ENCODE measurements around the gene FCHO2. TPM values are rescaled to one million over a fixed set of nuclear protein-coding genes. Genes with fewer than 3 reads are reported as not detected.

FCHO2 gene
- total RNA-seq, 2 donors from 2014 or later: 5.9 to 18.2 TPM

DNA sequence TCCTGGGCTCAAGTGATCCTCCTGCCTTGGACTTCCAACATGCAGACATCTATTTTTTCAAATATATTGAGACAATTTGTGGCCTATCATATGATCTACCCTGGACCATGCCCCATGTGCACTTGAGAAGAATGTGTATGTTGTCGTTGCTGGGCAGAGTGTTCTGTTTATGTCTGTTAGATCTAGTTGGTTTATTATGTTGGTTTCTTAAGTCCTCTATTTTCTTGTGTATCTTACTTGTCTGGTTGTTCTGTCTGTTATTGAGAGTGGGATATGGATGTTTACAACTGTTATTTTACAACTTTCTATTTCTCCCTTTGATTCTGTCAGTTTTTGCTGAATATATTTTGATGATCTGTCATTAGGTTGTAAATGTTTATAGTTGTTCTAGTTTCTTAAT, 154.3 kb downstream of the FCHO2 start:
- H3K4me3 ChIP-seq: no peak overlapping the region
- DNase-seq (no peak), ATAC-seq (no peak)
- intact Hi-C loops (cut with DNase I): no loop called here
- TF ChIP-seq, protein P1, sequence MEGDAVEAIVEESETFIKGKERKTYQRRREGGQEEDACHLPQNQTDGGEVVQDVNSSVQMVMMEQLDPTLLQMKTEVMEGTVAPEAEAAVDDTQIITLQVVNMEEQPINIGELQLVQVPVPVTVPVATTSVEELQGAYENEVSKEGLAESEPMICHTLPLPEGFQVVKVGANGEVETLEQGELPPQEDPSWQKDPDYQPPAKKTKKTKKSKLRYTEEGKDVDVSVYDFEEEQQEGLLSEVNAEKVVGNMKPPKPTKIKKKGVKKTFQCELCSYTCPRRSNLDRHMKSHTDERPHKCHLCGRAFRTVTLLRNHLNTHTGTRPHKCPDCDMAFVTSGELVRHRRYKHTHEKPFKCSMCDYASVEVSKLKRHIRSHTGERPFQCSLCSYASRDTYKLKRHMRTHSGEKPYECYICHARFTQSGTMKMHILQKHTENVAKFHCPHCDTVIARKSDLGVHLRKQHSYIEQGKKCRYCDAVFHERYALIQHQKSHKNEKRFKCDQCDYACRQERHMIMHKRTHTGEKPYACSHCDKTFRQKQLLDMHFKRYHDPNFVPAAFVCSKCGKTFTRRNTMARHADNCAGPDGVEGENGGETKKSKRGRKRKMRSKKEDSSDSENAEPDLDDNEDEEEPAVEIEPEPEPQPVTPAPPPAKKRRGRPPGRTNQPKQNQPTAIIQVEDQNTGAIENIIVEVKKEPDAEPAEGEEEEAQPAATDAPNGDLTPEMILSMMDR (IDR thresholded peaks at IDR 0.05): no peak
- no peak for TF ChIP-seq POLR2A (IDR thresholded peaks at IDR 0.05)
- no peak overlapping the region for H3K27ac ChIP-seq
- peaks cover 11% of the 10 kb centered on the region for H3K4me1 ChIP-seq
- H3K9me3 ChIP-seq: no peaks in the 10 kb centered on the region
- H3K36me3 ChIP-seq (replicated peaks in 1 of 2; ENCODE audit: insufficient read depth in 1 of 2, low read depth in 2 of 2): no peaks in the 10 kb centered on the region
- 71 to 95% methylated on average over 1 of the region's 1 CpG for WGBS, 2 donors
- no peaks in the 10 kb centered on the region for H3K27me3 ChIP-seq

DNA sequence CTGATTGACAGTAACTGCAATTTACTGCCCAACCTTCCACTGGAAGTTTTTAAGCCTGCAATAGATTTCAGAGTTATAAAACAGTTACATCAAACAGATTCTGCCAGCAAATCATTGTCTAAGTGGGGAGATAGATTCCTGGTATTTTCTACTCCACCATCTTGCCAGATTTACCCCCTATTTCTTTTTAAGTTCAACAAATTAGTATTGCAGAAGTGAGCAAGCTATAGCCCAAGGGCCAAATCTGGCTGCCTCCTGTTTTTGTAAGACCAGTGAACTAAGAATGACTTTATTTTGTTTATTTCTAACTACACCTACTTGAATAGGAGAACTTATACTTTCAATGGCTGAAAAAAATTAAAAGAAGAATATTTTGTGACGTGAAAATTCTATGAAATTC, 155.7 kb downstream of the FCHO2 start:
- no peak for TF ChIP-seq POLR2A (IDR thresholded peaks at IDR 0.05)
- TF ChIP-seq, protein P1 (IDR thresholded peaks at IDR 0.05): no peak
- H3K36me3 ChIP-seq (replicated peaks in 1 of 2; ENCODE audit: insufficient read depth in 1 of 2, low read depth in 2 of 2): no peaks in the 10 kb centered on the region
- no peak overlapping the region for H3K27ac ChIP-seq
- no peaks in the 10 kb centered on the region for H3K27me3 ChIP-seq
- H3K4me3 ChIP-seq: no peak overlapping the region
- H3K4me1 ChIP-seq: peaks cover 18% of the 10 kb centered on the region
- ATAC-seq (no peak), DNase-seq (no peak)
- WGBS, 2 donors: 83 to 88% methylated on average over 1 of the region's 1 CpG
- intact Hi-C loops (cut with DNase I): no loop called here
- no peaks in the 10 kb centered on the region for H3K9me3 ChIP-seq

DNA sequence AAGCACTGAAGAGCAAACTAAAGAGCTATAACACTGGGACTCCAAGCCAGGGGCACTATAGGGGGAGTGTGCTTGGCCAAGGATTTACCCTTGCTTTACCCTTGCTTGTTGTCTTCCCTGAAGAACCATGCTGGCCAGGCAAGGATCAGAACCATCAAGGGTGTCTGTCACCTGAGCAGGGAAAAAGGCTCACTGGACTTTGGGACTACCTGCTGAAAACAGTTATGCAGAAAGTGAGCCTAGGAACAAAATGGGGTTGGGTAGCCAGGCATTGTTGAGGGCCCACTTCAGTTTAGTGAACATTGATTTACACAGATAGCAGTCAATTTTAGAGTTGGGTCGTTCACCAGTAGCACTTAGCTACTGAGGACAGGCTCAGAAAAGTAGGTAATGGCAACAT, 156.5 kb downstream of the FCHO2 start:
- Histone ChIP-seq H3K36me3 (replicated peaks in 1 of 2; ENCODE audit: insufficient read depth in 1 of 2, low read depth in 2 of 2) (no peaks in the 10 kb centered on the region), H3K4me1 (peaks cover 18% of the 10 kb centered on the region), H3K4me3 (no peak overlapping the region), H3K9me3 (no peaks in the 10 kb centered on the region), H3K27me3 (no peaks in the 10 kb centered on the region), H3K27ac (no peak overlapping the region)
- no peak for ATAC-seq
- 73 to 80% methylated on average over 1 of the region's 1 CpG for WGBS, 2 donors
- intact Hi-C loops (cut with DNase I): no loop called here
- no peak for DNase-seq
- TF ChIP-seq, protein P1 (IDR thresholded peaks at IDR 0.05): no peak
- TF ChIP-seq POLR2A (IDR thresholded peaks at IDR 0.05): no peak

DNA sequence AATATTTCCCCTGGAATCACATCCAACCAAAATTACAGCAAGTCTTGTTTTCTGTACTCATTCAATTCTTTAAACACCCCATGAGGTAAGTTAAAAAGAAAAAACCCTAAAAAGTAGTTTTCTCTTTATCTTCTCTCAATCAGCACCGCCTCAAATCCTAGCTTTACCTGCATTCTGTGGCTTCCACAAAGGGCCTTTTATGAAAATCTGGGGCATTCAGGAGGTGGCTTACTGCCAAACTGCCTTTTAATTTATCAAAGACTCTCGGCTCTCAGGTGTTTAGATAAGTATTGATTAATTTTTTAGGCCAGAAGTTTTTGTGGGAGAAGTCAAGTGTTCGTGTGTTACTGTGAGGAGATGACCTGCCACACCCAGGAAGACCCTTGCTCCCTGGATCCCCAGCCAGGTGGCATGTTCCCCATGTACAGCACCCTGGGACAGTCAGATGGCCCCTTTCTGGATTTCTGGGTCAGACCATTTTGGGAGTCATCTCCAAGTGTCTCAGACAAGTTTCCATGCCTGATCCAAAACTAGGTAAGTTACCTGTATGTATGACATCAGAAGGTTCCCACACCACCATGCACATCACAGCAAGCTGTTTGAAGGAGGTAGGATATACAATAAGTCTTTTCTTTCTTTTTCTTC, 158.3 kb downstream of the FCHO2 start:
- intact Hi-C loops (cut with DNase I): no loop called here
- ATAC-seq (peak; percentile 44), DNase-seq (peak in 2 of 4 donors; percentile 34 to 36)
- Histone ChIP-seq H3K36me3 (replicated peaks in 1 of 2; ENCODE audit: insufficient read depth in 1 of 2, low read depth in 2 of 2) (no peaks in the 10 kb centered on the region), H3K9me3 (no peaks in the 10 kb centered on the region), H3K4me1 (peaks cover 20% of the 10 kb centered on the region), H3K27me3 (no peaks in the 10 kb centered on the region), H3K4me3 (no peak overlapping the region), H3K27ac (no peak overlapping the region)
- TF ChIP-seq POLR2A (IDR thresholded peaks at IDR 0.05): no peak
- TF ChIP-seq, protein P1 (IDR thresholded peaks at IDR 0.05): no peak
- 13 to 19% methylated on average over 3 of the region's 3 CpGs for WGBS, 2 donors

DNA sequence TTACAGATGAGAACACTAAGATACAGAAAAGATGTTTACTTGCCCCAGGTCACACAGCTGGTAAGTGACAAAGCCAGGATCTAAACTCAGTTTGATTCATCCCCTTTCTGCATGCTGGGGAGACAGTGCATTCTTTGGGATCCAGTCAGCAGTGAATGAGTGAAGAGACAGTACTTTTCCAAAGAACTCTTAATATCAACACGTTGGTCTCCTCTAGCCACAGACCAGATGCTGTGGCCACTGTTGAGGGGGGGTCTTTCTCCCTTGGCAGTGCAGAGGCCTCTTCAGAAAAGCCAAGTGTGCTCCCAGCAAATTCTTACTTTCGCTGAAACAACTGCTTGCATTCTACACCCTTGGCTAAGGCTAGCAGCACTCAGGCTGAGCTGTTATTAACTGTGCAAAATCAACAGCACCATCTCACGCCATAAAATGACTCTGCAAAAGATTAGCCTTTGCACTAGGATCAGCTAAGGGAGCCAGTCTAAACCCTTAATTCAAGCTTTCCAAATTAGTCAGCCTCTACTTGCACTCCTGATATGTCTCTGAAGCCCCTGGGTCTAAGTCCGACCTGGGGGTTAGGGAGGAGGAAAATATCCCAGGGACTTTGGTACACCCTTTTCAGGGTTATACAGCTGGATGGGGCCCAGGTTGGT, 159.7 kb downstream of the FCHO2 start:
- TF ChIP-seq, protein P1 (IDR thresholded peaks at IDR 0.05): no peak
- H3K9me3 ChIP-seq: no peaks in the 10 kb centered on the region
- intact Hi-C loops (cut with DNase I): no loop called here
- H3K27me3 ChIP-seq: no peaks in the 10 kb centered on the region
- WGBS, 2 donors: 63 to 68% methylated on average over 4 of the region's 4 CpGs
- no peak overlapping the region for H3K4me3 ChIP-seq
- no peak for ATAC-seq
- peaks cover 32% of the 10 kb centered on the region for H3K4me1 ChIP-seq
- H3K27ac ChIP-seq: no peak overlapping the region
- H3K36me3 ChIP-seq (replicated peaks in 1 of 2; ENCODE audit: insufficient read depth in 1 of 2, low read depth in 2 of 2): no peaks in the 10 kb centered on the region
- no peak for DNase-seq

Data from body of pancreas (tissue), 4 donors.